HG03025 (cell line): ENCODE results near the gene ITCH.
"Not testable (repeated sequence)": the region's sequence is repeated elsewhere in the genome, so short reads cannot be mapped to it uniquely, and the experiment has no call there.

Source experiments
- ATAC-seq: cut with Tn5 transposase; IDR thresholded peaks from one replicate; pipeline ENCODE4 v1.9.1; 2021; ENCODE audit warnings: mild to moderate bottlenecking, moderate library complexity; ENCODE audit not compliant: unreplicated experiment, low FRiP score

Gene ITCH

DNA sequence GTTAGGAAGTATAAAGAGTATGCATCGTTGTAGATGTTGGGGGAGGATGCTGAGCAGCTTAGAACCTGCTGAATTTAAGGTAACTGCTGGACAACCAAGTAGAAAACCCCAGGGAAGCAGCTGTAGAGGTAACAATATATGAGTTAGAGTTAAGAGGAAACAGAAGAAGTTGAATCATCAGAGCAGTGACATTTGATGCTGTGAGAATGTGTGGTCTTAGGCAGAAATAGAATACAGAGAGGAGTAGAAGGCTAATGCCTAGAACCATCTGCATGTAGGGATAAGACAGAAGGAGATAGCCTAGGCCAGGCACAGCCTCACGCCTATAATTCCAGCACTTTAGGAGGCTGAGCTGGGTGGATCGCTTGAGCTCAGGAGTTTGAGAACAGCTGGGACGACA lies 130.6 kb downstream of the ITCH start:
- no peak for ATAC-seq

DNA sequence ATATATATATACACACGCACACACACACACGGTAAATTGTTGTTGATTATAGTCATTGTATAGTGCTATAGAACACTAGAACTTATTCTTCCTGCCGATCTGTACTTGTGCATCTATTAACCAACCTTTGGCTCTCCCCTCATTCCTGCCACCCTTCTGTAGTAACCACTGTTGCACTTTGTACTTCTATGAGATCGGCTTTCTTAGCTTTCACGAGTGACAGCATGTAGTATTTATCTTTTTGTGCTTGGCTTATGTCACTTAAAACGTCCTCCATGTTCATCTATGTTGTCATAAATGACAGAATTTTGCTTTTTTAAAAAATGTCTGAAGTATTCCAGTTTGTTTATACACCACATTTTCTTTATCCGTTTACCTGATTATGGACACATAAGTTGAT lies 132.2 kb downstream of the ITCH start:
- no peak for ATAC-seq

DNA sequence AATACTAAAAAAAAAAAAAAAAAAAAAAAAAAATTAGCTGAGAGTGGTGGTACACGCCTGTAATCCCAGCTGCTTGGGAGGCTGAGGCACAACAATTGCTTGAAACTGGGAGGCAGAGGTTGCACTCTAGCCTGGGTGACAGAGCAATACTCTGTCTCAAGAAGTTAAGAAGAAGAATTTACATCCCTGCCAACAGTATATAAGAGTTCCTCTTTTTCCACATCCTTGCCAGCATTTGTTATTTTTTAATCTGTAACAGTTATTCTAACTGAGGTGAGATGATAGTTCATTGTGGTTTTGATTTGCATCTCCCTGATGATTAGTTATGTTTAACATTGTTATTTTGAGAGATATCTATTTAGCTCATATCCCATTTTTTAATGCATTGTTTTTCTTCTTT lies 132.8 kb downstream of the ITCH start:
- no peak for ATAC-seq

DNA sequence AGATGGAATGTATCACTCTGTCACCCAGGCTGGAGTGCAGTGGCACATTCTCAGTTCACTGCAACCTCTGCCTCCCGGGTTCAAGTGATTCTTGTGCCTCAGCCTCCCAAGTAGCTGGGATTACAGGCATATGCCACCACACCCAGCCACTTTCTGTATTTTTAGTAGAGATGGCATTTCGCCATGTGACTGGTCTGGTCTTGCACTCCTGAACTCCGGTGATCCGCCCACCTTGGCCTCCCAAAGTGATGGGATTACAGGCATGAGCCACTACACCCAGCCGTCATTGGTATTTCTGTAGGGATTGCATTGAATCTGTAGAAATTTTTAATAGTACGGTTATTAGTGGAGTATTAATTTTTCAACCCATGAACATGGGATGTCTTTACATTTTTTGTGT lies 134.5 kb downstream of the ITCH start:
- not testable (repeated sequence) for ATAC-seq

DNA sequence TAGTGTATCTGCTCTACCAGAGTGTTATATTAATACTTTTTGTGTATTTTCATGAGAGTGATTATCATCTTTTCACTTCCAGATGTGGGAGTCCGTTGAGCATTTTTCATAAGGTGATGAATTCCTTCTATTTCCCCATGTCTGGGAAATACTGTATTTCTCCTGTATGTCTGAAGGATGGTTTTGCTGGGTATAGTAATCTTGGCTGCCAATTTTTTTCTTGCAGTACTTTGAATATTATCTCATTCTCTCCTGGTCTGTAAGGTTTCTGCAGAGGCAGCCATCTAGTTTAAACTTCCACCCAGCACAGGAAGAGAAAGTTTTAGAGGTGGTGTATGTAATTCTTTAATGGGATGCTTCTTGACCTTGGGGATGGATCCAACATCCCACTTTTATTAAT lies 137.8 kb downstream of the ITCH start:
- ATAC-seq = no peak

DNA sequence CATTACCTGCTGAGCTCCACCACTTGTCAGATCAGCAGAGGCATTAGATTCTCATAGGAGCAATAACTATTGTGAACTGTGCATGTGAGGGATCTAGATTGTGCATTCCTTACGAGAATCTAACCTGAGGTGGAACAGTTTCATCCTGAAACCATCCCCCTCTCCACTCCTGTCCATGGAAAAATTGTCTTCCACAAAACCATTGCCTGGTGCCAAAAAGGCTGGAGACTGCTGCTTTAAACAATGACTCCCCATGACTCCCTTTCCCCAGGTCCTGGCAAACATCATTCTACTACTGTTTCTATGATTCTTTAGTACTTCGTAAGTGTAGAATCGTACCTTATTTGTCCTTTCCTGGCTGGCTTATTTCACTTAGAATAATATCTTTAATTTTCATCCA lies 143.4 kb downstream of the ITCH start:
- ATAC-seq = no peak

DNA sequence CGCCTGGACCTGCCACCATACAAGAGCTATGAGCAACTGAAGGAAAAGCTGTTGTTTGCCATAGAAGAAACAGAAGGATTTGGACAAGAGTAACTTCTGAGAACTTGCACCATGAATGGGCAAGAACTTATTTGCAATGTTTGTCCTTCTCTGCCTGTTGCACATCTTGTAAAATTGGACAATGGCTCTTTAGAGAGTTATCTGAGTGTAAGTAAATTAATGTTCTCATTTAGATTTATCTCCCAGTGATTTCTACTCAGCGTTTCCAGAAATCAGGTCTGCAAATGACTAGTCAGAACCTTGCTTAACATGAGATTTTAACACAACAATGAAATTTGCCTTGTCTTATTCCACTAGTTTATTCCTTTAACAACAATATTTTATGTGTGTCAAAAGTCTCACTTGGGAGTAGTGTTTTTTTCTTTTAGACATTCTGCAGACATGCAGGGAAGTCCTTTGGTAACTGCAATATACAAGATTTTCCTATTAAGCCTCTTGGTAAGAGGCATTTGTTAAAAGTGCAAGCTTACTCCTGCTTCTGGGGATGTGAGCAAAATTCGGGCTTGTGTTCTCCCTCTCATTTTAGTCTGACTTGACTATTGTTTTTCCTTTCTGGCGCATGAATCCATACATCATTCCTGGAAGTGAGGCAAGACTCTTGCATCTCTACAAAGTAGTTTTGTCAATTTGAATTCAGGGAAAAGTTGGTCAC lies 144.8 kb downstream of the ITCH start:
- ATAC-seq = no peak

DNA sequence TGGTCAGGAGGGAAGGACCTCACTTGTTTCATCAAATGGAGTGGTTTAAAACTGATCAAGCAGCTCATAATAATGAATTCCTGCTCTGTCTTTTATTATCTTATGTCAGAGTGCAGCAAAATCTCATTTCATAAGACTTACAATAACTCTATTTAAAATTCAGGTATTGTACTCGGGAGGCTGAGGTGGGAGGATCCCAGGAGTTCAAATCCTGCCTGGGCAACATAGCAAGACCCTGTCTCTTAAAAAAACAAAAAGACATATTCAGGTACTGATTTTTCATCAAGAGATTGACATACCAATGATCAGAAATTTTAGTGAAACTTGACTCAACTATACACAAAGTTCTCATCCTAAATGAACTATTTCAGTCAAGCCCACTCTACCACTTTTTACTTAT lies 147.5 kb downstream of the ITCH start:
- ATAC-seq = no peak

DNA sequence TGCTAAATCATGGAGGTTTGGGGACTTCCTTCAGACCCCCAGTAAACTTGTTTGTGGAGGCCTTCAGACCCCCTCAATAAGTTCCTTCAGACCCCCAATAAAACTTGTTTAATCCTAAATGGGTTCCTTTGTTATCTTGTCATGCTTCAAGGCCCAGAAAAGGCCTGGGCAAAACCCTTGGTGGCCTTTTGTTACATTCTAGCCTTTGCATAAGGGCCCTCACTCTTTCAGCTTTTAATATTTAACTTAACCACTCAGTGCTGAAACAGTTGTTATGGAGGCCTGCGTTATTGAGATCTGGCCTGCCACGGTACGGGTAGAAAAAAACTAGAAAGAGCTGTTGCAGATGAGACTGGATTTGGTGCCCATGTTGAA lies 148.8 kb downstream of the ITCH start:
- ATAC-seq = no peak

DNA sequence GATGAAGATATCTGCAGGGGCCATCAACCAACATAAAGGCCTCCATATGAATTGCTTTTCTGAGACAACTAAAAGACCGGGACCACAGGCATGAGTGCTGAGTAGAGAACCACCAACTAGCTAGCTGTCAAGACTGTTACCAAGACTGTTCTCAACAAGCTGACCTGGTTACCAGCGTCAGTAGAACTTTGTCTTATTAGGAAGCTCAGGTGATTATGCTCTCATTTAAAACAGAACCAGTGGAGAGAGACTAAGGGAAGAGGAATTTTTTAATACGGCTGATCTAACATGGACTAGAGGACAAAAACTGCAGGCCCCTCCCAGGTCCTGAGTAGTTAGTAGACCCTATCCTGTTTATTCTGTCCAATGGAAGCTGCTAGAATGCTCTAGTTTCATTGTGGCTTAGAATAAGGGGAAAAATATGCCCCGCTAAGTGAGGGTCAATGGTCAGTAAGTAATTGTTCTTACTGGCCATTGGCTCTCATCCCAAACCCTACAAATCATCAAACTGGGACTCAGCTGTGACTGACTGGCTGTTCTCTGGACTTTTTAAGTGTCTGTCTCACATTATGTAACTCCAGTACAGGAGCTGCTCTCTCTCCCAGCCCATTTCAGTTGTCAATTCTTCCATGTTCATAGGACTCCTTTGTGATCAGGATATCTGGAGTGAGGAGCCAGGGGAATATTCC lies 149.3 kb downstream of the ITCH start:
- no peak for ATAC-seq

DNA sequence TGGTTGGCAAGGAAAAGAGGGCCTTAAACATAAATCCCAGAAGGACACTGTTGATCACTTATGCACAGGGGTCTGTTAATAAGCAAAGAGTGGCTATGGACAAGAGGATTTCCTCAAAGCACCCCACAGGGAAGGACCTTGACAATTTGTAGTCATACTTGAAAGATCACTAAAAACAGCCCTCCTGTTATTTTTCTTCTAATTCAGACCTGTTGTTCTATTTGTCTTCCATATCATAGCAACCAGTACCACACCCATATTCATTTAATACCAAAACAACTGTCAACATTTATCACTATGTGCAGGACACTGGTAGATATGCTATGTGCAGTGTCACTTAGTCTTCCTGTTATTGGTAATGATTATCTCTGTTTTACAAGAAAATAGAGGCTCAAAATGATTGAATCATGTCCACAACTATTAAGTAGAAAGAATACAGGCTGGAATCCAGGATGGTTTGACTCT lies 149.9 kb downstream of the ITCH start:
- no peak for ATAC-seq

DNA sequence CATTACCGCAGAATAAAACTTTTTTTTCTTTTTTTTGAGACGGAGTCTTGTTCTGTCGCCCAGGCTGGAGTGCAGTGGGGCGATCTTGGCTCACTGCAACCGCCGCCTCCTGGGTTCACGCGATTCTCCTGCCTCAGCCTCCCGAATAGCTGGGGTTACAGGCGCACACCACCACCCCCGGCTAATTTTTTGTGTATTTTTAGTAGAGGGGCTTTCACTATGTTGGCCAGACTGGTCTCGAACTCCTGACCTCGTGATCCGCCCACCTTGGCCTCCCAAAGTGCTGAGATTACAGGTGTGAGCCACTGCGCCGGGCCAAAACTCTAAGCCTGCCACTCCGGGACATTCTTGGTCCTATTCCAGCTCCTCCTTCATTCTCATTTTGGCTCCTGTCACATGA lies 151.0 kb downstream of the ITCH start:
- ATAC-seq = not testable (repeated sequence)

DNA sequence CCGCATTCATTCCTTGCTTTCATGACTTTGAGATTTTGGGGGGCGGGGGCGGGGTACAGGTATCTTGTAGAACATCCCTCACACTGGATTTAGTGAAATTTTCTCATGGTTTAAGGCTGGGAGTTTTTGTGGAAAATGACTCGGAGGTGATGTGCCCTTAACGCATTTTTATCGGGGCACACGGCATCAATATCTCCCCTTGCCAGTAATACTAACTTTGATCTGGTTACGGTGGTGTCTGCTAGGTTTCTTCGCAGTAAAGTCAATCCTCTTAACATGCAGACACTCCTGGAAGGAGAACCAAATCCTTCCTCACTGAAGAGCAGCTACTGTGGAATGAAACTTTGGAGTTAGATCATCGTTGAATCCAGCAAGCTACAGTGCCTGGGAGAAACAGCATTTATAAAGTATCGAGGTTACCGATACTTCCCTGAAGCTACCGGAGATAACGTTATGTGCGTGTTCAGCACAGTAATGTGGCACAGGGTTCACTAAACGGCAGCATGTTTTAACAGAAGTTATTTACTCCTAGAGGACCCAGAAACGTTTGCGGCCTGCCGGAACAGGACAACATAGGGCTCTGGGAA lies 151.9 kb downstream of the ITCH start:
- no peak for ATAC-seq

DNA sequence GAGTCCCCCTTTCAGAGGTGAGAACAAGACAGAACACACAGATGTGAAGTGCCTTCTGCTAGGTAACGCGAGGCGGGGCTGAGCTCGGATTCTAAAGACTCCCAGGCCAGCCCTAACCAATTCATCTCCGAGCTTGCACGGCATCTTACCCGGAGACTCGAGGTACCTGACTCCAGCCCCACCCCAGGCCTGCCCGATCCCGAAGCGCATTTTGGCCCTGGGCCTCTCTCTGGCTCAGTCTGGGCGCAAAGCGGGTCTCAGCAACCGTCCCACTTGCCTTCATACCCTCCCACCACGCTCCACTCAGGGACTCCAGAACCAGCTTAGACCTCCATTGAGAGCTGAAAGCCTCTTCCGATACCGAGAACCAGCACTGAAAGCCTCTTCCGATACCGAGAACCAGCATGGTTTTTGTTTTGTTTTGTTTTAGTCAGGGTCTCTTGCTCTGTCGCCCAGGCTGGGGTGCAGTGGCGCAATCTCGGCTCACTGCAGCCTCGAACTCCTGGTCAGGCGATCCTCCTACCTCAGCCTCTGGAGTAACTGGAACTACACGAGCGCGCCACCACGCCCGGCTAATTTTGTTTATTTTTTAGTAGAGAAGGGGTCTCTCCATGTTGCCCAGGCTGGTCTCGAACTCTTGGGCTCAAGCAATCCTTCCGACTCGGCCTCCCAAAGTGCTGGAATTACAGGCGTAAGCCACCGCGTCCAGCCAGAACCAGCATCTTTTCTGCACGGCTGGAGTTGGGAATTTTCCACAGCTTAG lies 152.6 kb downstream of the ITCH start:
- peak; percentile 53 for ATAC-seq

DNA sequence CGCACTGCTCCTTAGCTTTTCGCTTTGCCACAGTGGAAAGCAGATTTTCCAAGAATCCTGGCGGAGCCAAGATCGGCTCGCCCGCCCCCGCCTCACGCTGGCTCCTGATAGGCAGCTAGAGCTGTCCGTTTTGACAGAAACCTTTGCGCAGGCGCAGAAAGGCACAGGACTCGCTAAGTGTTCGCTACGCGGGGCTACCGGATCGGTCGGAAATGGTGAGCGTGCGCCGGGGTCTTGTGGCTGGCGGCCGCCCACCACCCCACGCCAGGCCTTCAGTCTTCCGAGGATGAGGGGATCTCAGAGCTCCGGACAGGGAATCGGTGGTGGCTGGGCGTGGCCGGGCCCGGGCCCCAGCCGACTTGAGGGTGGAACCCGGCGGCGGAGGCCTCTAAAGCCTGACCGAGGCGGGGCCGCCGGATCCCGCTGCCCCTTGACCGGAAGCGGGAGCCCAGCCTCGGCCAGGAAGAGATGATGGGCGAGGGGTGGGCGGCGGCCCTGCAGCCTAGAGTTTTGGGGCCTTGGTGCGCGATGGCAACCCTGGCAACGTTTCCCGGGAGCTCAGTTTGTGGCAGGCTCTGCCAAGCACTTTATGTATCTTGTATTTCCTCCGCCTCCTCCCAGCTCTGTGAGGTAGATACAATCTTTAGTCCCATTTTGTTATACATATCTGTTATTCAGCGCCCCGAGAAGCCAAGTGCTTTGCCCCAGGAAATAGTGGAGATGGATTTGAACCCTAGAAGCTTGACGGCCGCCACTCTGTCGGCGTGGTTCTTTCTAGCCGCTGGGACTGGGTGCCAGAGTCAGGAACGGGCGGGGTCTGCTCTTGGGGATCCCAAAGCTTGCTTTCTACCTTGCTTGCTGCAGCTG lies 153.4 kb downstream of the ITCH start, which contains the start of gene DYNLRB1:
DYNLRB1 (plus strand) TSS at position 176 of the 867 bp plus-strand sequence; CDS start at position 213, 37 bp downstream.
- peak; percentile 69 for ATAC-seq

DNA sequence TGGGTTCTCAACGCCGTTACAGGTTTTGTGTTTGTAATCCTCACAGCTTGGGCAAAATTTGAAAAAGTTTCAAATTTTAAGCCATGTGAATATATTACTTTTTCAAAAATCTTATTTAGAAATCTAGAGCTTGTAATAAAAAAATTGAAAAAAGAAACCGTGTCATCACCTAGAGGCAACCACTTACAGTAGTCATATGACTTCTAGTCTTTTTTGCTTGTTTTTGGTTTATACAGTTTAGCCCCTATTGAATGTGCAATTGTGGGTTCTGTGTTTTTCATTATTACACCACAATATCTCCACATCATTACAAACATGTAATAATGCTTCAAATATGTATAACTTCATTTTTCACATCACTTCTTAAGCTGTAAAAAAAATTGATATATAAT lies 154.0 kb downstream of the ITCH start:
- no peak for ATAC-seq

DNA sequence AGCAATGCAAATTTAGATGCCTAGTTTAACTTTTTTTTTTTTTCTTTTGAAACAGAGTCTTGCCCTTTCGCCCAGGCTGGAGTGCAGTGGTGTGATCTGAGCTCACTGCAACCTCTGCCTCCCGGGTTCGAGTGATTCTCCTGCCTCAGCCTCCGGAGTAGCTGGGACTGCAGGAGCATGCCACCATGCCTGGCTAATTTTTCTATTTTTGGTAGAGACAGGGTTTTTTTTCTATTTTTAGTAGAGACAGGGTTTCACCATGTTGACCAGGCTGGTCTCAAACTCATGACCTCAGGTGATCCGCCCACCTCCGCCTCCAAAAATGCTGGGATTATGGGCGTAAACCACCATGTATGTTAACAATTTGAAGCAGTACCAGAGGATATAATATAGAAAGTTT lies 155.8 kb downstream of the ITCH start:
- not testable (repeated sequence) for ATAC-seq

DNA sequence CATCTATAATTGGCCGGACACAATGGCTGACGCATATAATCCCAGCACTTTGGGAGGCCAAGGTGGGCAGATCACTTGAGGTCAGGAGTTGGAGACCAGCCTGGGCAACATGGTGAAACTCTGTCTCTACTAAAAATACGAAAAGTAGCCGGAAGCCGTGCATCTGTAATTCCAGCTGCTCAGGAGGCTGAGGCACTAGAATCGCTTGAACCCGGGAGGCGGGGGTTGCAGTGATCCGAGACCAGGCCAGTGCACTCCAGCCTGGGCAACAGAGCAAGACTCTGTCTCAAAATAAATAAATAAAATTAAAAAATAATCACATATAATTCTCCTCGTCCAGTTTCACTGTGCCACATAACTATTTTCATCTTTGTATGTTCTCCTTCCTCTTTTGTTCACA lies 156.8 kb downstream of the ITCH start:
- ATAC-seq = not testable (repeated sequence)

DNA sequence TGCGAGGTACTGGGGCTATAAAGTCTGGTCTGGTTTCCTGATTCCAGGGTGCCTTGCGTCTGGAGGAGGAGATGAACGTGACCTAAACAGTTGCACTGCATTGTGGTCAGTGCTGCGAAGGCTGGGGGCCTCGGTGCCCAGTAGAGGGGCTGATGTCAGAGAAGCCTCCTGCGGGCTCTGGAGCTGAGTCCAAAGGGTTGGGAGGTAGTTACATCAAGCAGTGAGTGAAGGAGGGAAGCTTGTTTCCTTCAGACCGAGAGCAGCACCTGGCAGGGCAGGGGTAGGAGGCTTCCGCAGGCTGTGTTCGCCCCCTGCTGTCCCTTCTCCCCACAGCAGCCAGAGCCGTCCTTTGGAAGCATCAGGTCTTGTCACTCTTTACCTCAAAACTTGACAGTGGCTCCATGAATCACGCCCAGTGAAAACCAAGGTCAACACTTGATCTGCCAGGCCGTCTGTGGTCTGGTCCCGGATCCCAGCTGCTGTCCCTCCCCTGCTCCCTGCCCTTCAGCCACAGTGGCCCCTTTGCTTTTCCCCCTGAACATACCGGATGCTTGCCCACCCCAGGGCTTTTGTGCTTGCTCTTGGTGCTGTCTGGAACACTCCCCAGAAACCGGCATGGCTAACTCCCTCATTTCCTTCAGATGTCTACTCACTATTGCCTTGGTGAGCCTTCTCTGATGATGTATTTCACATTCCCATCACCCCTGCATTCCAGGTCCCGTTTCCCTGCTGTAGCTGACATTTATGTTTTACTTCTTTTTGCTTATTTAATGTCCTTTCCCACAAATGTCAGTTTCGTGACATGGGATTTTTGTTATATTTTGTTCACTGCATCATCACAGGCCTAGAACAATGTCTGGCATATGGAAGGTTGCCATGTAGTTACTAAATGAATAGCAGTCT lies 160.1 kb downstream of the ITCH start:
- ATAC-seq = no peak
